ENCODE data around the gene FOXB1. TPM values are rescaled to one million over a fixed set of nuclear protein-coding genes. Genes with fewer than 3 reads are reported as not detected.

FOXB1 gene
- total RNA-seq (2016; rRNA removed; fragmentation: Illumina TruSeq; extraction: Trizol): not detected in 2 replicates
- not detected in 2 replicates for total RNA-seq (2016; cell fraction: cytosol; rRNA removed; fragmentation: Illumina TruSeq; extraction: Trizol; ENCODE audit: low read depth)
- not detected in 2 replicates for total RNA-seq (2016; cell fraction: insoluble cytoplasmic fraction; rRNA removed; fragmentation: Illumina TruSeq; extraction: Trizol)
- total RNA-seq (2016; cell fraction: membrane; rRNA removed; fragmentation: Illumina TruSeq; extraction: Trizol): not detected in 2 replicates
- total RNA-seq (2016; cell fraction: nucleus; rRNA removed; fragmentation: Illumina TruSeq; extraction: Trizol): not detected in 2 replicates
- not detected in 2 replicates for polyA plus RNA-seq (2011; rRNA removed)
- not detected in 2 replicates for polyA plus RNA-seq (2011; cell fraction: cytosol; rRNA removed)
- polyA plus RNA-seq (2011; cell fraction: nucleus; rRNA removed): not detected in 2 replicates
- polyA plus RNA-seq (2012): not detected in 2 replicates
- polyA plus RNA-seq (2016; cell fraction: cytosol; fragmentation: Illumina TruSeq; extraction: Trizol; ENCODE audit: low read depth): not detected in 2 replicates
- not detected in 2 replicates for polyA plus RNA-seq (2016; cell fraction: insoluble cytoplasmic fraction; fragmentation: Illumina TruSeq; extraction: Trizol; ENCODE audit: low read depth)
- not detected in 2 replicates for polyA plus RNA-seq (2016; cell fraction: membrane; fragmentation: Illumina TruSeq; extraction: Trizol; ENCODE audit: low read depth)
- polyA plus RNA-seq (2016; cell fraction: nucleus; fragmentation: Illumina TruSeq; extraction: Trizol; ENCODE audit: insufficient read depth, low read depth): not detected in 2 replicates
- not detected in 2 replicates for polyA minus RNA-seq (2011; rRNA and poly(A)+ RNA removed; ENCODE audit: low replicate concordance)
- polyA minus RNA-seq (2011; cell fraction: cytosol; rRNA and poly(A)+ RNA removed): not detected in 2 replicates
- polyA minus RNA-seq (2011; cell fraction: nucleus; rRNA and poly(A)+ RNA removed): not detected in 2 replicates
- Bru-seq, nascent RNA: not detected
- not detected for BruChase-seq, experiment 1, labeled RNA remaining after a 6-hour chase
- not detected for BruChase-seq, experiment 2, labeled RNA remaining after a 2-hour chase
- long read RNA-seq, experiment 1: 0 reads
- long read RNA-seq, experiment 2: 0 reads

- no TSS peak for BruUV-seq (replicated peaks)
- no peak for DNase-seq (ENCODE audit: low spot score)
- ChIA-PET CTCF (ENCODE audit: low intra/inter-chr PET ratio, low total read pairs) (no interaction called here), POLR2A (no interaction called here)
- Histone ChIP-seq H3K79me2 (ENCODE audit: insufficient read depth, low read length) (no peaks in the 10 kb centered on the region), H3K27ac (ENCODE audit: extremely low read length, insufficient read depth, low read length) (no peak within 1 kb of the TSS), H4K20me1 (ENCODE audit: insufficient read depth, low read length) (no peaks in the 10 kb centered on the region), H3K4me1 (ENCODE audit: insufficient read depth, low read length) (0 out of 2 replicates have a peak, but pooled peaks cover 5% of the 10 kb centered on the region), H3K9me3 (ENCODE audit: low read length) (no peaks in the 10 kb centered on the region), H3K9ac (ENCODE audit: insufficient read depth, low read depth, low read length) (no peak within 1 kb of the TSS), H3K27me3 (ENCODE audit: control insufficient read depth in 1 of 2, insufficient read depth in 2 of 2, low read length in 2 of 2) (peaks cover 13 to 90% of the 10 kb centered on the region in 2 experiments), H3K36me3 (replicated peaks in 1 of 2; ENCODE audit: control insufficient read depth in 1 of 2, insufficient read depth in 2 of 2, low read length in 2 of 2) (no peaks in the 10 kb centered on the region), H3K4me2 (ENCODE audit: low read depth, low read length) (peak within 1 kb of the TSS; percentile 3; the same call in 1 of the 2 replicates), H2AFZ (ENCODE audit: low read length) (no peak within 1 kb of the TSS), H3K4me3 (replicated peaks in 1 of 3; ENCODE audit: insufficient read depth in 1 of 3, low read depth in 2 of 3, low read length in 3 of 3) (no peak within 1 kb of the TSS; a peak in 1 of 6 replicates)
- intact Hi-C loops (cut with micrococcal nuclease; ENCODE audit: unreplicated experiment) (no loop called here), in situ Hi-C loops (cut with HindIII; ENCODE audit: extremely low pct_ligation_motif_present, low pct_unique_long_range_greater_than_20kb) (no loop called here)
- no peak for FAIRE-seq
- WGBS (ENCODE audit: low lambda C conversion rate): 69% methylated on average over 57 of the region's 84 CpGs
- no peak for TF ChIP-seq NCOA2 (CRISPR knock-in tag; IDR thresholded peaks at IDR 0.05)
- no peak for TF ChIP-seq ZFP41 (CRISPR knock-in tag; IDR thresholded peaks at IDR 0.05; ENCODE audit: borderline replicate concordance)
- no peak for TF ChIP-seq ZNF280B (CRISPR knock-in tag; IDR thresholded peaks at IDR 0.05; ENCODE audit: borderline replicate concordance)
- ATAC-seq: peak; percentile 33
Measured at GRCh38 chr15:60004009-60004845, at the start of gene FOXB1. Gene FOXB1, plus strand, starts transcription at chr15:60004311. Its CDS starts 653 bp downstream, at chr15:60004964.
